Amygdala (tissue), 56 donors: ENCODE results near the gene TSSK6.

Source experiments
- DNase-seq, 56 donors: peaks; one replicate each; lab custom pipeline; 2025; lab: John Stamatoyannopoulos, UW

The TSSK6 gene

DNA sequence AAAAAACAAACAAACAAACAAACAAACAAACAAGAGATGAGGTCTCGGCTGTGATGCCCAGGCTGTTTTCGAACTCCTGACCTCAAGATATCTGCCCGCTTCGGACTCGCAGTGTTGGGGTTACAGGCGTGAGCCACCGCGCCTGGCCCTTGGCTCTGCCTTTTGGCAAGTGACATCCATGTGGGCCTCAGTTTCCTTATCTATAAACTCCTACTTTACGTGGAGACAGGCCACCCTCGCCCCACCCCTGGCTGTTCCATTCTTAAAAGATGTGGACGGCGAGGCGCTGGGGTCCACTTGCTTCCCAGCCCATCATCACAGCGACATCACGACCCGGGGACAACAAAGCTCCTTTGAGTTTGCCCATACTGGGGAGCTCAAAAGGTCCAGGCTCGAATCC is 1.7 kb downstream of the TSSK6 start:
- no peak for DNase-seq

DNA sequence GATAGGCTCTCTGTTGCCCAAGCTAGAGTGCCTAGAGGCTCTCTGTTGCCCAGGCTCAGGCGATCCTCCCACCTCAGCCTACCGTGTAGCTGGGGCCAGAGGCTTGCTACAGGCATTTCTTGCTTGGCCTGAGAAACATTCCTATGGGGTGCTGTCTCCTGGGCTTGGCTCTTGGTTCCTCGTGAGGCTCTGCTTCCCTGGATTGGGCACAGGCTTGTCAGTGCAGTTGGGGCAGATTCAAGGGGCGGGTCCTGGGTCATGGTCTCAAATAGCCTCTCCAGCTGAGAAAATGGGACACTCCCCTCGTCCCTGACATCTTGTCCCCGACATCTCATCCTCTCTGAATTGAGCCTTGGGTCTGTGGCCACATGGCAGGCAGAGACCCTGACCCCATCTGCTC is 4.9 kb downstream of the TSSK6 start:
- no peak for DNase-seq

DNA sequence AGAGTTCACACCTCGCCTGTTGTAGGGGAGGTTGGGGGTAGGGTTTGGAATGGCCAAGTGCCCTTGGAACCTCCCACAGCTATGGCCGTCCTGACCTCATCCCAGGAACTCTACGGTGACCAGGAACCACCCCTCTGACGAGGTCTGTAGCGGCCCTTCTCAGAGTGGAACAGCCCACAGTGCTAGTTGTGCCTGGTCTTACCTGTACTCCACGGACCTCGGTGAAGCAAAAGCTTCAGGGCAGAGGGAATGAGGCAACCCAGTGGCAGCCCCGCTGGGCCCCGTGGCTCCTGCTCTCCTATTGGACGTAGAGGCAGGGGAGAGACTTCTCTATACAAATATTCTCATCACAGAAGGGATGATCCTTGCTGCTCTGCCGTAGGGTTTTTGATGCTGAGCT is 7.1 kb downstream of the TSSK6 start:
- no peak for DNase-seq

DNA sequence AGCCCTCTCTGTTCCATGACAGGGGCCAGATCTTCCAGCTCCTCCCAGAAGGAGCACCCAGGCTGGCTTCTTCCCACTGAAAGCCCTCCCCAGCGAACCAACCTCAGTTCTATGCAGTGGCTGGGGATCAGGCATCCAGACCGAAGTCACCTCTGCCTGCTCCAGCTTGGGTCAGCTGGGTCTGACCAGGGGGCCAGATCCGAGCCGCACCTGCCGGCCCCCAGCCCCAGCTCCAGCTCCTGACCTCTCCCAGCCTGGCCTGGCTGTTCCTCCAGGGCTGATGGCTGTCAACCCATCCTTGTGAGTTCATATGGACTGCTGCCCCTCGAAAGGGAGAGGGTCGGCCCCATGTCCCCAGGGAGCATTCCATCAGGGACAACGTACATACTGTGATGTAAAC is 8.0 kb downstream of the TSSK6 start:
- no peak for DNase-seq

DNA sequence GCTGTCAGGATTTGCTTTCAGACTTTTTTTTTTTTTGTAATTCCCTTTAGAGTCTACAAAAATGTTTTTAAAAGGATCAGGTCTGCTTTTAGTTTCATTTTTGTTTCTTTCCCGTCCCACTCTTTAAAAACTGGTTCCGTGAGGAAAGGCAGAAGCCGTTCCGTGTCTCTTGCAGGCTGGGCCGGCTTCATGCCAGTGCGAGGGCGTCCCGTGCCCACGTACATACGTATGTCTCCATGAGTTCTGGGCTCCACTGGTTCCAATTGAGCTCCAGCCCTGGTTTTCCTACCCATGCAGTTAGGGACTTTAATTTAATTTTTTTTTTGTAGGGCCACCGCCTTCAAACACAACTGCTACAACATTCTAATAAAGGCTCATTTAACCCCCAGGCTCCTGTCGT is 8.8 kb downstream of the TSSK6 start:
- DNase-seq = peak in 7 of 56 donors; percentile 13 to 34 (median 21)

DNA sequence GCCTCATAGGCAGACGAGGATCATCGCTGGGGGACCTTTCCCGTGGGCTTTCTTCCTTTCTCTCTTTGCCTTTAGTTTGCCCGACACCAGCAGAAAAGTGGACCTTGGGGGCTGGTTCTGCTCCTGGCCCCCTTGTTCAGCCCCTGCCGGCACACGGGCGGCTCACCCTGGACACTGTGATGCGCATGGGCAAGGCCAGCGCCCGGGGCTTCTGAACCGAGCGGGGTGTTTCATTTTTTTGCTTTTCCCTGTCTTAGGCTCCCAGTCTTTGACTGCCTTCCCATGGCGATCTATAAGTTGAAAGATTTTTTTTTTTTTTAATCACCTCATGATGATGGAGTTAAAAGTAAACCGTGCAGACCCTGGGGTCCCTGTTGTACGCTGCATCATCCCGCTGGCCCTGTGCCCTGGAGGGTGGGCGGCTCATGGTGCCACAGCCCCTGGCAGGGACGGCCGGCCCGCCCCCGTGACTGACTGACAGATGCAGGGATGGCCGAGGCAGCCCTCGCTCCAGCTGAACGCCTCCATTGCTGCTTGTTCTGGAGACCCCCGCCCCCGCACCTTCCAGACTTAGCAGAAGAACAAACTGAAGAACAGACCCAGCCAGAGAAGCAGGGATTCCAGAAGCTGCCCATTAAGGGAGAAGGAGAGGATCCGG is 9.6 kb downstream of the TSSK6 start:
- DNase-seq = peak in 1 of 56 donors; percentile 22

DNA sequence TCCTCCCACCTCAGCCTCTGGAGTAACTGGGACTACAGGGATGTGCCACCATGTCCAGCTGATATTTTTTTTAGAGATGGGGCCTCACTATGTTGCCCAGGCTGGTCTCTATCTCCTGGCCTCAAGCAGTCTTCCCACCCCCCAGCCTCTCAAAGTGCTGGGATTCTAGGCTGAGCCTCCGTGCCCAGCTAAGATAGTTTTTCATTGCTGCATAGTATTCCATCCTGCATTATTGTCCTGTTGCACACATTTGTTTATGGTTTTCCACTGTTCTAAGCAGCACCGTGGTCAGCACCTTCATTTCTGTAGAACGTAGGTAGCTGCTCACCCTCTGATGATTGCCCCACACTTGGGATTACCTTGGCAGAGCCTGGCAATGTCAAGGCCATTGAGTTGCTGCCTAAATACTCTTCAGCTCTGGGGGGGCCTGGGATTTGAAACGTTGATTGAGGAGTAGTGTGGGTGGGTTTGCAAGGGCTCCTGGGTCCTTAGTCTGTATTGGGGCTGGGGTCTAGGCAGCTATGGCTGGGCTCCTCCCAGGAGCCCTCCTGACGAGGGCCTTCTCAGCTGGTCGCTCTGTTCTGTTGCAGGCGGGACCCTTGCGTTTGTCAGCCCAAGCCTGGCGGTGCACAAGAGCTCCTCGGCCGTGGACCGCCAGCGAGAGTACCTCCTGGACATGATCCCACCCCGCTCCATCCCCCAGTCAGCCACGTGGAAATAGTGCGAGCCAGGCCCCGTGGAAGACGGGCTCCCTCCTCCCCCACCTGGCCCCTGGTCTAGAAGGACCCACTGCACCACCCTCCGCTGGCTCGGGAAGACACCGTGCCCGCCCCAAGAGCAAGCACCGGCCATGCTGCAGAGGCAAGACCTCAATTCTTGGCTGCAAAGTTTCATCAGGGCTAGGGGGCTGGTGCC is 10.3 kb downstream of the TSSK6 start:
- no peak for DNase-seq

DNA sequence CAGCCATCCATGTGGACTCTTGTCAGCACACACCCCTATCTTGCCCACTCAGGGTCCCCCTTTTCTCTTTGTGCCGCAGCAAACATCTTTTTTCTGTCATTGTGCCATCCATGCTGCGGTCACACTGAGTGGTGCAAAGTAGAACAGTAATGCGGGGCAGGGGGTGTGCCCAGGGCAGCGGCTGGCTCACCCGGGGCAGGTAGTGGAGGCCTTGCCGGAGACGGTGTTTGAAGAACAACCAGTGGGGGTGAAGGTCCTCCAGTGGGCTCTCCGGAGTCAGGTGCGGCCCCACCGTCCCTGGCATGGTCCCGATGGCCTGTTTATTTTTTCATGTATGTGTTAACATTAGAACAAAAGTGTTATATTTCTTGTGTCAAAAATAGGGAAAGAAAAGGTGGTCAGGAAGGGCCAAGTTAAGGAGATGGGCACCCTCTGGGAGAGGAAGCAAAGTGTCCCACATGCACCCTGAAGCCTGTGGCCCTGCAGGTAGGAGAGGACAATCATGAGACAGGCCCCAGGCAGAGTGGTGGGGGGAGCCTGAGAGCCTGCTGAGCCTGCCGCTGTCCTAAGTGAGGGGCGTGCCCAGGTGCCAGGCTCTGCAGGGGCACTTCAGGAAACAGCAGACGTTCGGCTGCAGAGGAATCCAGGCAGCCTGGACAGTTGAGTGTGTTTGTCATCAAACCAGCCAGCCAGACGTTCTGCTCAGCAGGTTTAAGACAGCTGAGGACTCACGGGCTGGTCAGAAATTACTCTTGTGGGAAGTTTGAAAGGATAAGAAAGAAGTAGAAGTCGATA is 12.3 kb downstream of the TSSK6 start:
- no peak for DNase-seq

DNA sequence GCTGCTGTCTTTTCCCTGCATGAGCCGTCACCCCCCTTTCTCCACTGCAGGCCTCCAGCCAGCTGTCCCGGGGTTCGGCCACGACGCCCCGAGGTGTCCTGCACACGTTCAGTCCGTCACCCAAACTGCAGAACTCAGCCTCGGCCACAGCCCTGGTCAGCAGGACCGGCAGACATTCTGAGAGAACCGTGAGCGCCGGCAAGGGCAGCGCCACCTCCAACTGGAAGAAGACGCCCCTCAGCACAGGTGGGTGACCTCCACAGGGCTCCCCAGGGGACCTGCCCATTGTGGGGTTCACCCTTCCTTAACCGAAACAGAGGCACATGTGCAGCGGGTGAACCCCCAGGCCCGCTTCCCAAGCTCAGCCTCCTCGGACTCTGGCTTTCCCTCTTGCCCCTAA is 13.1 kb downstream of the TSSK6 start:
- DNase-seq = no peak

DNA sequence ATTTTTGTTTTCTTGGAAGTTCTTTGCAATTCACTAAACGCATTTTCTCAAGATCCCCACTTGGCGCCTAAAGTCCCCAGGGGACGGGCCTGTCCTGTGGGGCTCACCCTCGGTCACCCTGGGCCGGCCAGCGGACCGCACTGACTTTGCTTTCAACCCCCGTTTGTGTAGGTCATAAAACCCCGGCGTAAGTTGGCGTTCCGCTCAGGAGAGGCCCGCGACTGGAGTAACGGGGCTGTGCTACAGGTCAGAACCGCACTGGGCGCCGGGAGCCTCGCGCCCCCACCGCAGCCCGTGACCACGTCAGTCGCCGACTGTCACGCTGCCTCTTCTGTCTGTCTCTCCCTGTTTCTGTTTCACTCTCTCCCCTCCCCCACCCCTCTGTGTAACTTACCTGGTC is 13.6 kb downstream of the TSSK6 start:
- DNase-seq = no peak

DNA sequence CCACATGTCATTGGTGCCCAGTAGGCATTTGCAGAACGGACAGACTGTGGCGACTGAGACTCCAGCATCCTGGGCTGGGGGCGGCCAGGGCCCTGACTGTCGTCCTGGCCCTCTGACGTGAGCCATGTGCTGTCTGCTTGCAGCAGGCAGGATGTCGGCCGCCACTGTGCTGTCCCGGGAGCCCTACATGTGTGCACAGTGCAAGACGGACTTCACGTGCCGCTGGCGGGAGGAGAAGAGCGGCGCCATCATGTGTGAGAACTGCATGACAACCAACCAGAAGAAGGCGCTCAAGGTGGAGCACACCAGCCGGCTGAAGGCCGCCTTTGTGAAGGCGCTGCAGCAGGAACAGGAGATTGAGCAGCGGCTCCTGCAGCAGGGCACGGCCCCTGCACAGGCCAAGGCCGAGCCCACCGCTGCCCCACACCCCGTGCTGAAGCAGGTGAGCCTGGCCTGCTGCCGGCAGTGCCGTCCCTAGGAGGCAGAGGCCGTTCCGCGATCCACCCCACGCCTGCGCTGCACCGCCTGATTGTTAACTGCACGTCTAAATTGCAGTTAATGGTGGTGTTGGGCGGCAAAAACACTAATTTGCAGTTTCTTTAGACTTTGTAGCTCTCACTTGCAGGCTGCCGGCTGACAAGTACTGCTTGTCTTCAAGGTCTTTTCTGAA is 14.2 kb downstream of the TSSK6 start:
- no peak for DNase-seq

DNA sequence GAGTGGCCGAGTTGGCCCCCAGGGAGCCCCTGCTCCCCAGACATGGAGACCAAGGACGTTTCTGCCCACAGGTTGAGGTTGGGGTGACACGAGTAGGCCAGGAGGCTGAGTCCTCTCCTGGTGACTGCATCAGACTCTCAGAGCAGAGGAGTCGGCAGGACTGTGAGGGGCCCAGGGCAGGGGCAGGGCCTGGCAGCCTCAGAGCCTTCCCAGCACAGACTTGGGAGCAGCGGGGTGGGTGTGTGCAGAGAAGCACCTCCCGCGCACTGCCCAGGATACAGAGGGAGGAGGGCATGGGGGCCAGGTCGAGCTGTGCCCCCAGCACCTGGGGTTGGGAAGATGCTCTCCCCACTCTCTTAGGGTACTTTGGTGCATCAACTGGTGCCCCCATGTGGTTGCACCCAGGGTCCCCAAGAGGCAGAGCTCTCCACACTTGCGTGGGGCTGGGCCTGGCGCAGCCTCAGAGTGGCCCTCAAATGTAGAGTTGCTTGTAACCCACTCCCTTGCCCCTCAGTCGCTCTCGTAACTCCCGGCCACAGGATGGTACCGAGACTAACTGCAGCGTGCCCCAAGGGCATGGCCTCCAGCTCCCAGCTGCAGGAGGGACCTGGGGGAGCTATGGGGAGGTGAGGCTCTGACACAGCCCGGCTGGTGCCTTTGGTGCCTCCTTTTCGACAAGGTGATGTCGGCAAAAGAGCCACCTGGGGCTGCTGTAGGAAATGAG is 15.9 kb downstream of the TSSK6 start:
- DNase-seq = no peak

DNA sequence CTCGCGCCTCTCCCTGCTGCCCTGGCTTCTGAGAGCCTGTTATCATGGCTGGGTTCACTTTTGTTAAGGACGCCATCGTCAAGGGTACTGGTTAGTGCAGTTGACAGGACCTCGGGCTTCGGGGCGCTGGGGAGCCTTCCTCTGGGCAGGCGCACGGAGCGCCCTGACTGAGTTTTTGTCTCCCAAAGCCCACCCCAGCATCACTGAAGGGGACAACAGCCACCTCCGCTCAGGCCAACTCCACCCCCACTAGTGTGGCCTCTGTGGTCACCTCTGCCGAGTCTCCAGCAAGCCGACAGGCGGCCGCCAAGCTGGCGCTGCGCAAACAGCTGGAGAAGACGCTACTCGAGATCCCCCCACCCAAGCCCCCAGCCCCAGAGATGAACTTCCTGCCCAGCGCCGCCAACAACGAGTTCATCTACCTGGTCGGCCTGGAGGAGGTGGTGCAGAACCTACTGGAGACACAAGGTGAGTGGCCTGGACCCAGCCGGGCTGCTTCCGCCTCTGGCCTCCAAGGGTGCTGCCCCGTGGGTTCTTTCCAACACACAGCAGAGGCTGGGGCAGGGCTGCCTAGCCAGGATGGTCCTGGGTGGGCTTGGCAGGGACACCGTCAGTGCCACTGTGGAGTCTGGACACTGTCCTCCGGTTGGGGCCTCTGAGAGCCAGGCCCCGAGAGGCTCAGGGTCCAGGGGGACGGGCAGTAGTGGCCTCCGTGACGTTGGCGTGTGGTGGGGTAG is 16.9 kb downstream of the TSSK6 start:
- DNase-seq = no peak

DNA sequence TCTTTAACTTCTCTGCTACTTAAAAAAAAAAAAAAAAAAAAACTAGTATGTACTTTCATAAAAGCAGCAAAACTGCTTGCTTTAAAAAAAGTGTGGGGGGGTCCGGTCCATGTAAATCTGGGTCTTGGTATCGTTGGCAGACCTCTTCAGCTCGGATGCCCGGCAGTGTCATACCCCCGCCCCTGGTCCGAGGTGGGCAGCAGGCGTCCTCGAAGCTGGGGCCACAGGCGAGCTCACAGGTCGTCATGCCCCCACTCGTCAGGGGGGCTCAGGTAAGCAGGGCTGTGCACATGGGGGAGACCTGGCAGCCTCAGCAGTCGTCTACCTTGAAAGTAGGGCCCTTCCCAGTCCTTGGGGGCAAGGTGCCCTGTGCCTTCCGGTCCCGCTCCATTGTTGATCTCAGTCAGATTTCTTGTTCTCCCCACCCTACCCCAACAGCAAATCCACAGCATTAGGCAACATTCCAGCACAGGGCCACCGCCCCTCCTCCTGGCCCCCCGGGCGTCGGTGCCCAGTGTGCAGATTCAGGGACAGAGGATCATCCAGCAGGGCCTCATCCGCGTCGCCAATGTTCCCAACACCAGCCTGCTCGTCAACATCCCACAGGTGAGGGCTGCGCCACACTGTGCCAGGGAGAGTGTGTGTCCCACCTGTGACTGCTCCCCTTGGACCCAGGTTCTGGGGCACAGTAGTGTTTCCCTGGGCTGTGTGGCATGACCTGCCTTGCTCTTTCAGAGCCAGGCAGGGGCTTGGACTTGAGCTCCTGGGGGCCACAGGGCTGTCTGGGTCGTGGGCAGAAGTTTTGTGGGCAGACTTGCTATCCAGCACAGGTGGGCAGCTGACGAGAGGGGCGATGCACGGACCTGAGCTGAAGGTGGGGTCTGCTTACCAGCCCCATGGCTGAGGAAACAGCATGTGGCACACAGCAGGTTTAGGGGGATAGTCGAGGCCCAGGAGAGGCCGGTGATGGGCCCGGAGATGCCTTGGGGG is 19.4 kb downstream of the TSSK6 start:
- no peak for DNase-seq

DNA sequence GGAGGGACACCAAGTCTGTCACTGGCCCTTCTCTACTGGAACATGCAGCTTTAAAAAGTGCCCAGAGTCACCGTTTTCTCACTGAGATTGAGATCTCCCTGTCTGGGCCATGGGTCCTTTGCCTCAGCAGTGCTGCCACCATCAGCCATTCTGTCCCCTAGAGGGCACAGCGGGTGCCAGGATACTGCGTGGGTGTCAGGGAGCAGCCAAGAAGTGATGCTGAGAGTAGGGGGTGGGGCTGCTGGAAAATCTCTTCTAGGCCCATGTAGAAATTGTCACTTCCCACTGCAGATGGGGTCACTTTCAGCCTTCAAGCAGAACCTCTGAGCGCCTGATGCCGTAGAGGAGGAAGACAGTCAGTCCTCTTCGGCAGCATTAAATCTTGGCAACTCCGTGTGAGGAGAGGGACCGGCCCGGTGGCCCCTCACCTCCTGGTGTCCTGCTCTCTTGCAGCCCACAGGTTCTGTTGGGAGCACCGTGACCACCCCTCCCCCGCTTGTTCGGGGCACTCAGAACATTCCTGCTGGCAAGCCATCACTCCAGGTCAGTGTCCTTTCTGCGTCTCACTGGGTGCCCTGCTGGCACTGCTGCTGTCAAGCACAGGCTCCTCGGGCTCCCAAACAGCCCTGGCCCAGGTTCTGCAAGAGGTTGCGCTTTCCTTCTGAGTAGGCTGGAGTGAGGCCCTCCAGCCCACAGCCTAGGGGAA is 21.4 kb downstream of the TSSK6 start:
- DNase-seq = peak in 9 of 56 donors; percentile 6 to 54 (median 16)

DNA sequence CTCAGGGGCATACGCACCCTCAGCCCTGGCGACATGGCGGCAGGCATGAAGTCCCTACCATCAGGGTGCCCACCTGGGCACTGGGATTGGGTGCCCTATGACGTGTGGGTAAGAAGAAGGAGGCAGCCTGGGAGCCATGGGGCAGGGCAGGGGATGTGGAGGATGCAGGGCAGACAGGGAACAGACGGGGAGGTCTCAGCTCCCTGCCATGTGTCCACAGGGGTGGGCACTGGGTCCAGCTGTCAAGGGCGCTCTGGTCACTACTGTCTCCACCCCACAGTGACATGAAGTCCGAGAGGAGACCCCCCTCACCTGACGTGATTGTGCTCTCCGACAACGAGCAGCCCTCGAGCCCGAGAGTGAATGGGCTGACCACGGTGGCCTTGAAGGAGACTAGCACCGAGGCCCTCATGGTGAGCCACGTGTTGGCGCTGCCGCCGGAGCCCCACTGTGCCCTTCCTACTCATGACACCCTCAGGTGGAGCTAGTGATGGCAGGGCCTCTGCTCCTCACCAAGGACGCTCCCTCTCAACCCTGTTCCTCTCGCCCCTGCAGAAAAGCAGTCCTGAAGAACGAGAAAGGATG is 23.2 kb downstream of the TSSK6 start:
- DNase-seq = no peak
